ENCODE data around the gene FTO. TPM values are rescaled to one million over a fixed set of nuclear protein-coding genes. Genes with fewer than 3 reads are reported as not detected.

Gene FTO
- total RNA-seq, 1 experiment from 2014 or later, result 57.4 TPM

GRCh38 chr16:53899431-53899830 lies 195.5 kb downstream of the FTO start:
- H3K4me3 Mint-ChIP-seq, result no peak overlapping the region
- POLR2A ChIA-PET, result no interaction called here
- CTCF ChIA-PET, result interaction anchor here (1.0 kb wide), 1 partner anchor 350 kb away, joined by 3 read pairs; no protein-coding TSS in a partner anchor
- H3K4me1 Mint-ChIP-seq, result peaks cover 9% of the 10 kb centered on the region
- peaks cover 4% of the 10 kb centered on the region; the same call in 1 of the 2 replicates for H3K9me3 Mint-ChIP-seq
- no peaks in the 10 kb centered on the region for H3K36me3 Mint-ChIP-seq
- DNase-seq (ENCODE audit: low spot score), result no peak
- TF ChIP-seq STAT6 (CRISPR knock-in tag; conservative IDR thresholded peaks at IDR 0.05; ENCODE audit: low read depth) (no peak), FOXP4 (CRISPR knock-in tag; IDR thresholded peaks at IDR 0.05) (no peak), ERG (CRISPR knock-in tag; IDR thresholded peaks at IDR 0.05) (no peak), ZNF423 (CRISPR knock-in tag; IDR thresholded peaks at IDR 0.05) (no peak), PRDM15 (CRISPR knock-in tag; IDR thresholded peaks at IDR 0.05) (no peak), ZBTB21 (CRISPR knock-in tag; IDR thresholded peaks at IDR 0.05; ENCODE audit: borderline replicate concordance) (no peak), ESRRA (CRISPR knock-in tag; IDR thresholded peaks at IDR 0.05; ENCODE audit: borderline replicate concordance) (no peak), SMAD4 (CRISPR knock-in tag; IDR thresholded peaks at IDR 0.05) (no peak), PREB (CRISPR knock-in tag; IDR thresholded peaks at IDR 0.05; ENCODE audit: borderline replicate concordance) (no peak), NR1H2 (CRISPR knock-in tag; IDR thresholded peaks at IDR 0.05) (no peak), SOX15 (CRISPR knock-in tag; IDR thresholded peaks at IDR 0.05) (no peak), ZNF425 (CRISPR knock-in tag; conservative IDR thresholded peaks at IDR 0.05) (no peak), ZNF121 (CRISPR knock-in tag; IDR thresholded peaks at IDR 0.05) (no peak), ZNF512 (CRISPR knock-in tag; IDR thresholded peaks at IDR 0.05; ENCODE audit: borderline replicate concordance) (no peak), PRRX2 (CRISPR knock-in tag; IDR thresholded peaks at IDR 0.05) (no peak), ZBTB43 (CRISPR knock-in tag; IDR thresholded peaks at IDR 0.05) (no peak), TP53 (CRISPR knock-in tag; IDR thresholded peaks at IDR 0.05) (no peak)
- H3K27ac Mint-ChIP-seq, result no peak overlapping the region
- no peak for ATAC-seq
- H3K27me3 Mint-ChIP-seq (ENCODE audit: low read depth), result no peaks in the 10 kb centered on the region
